AG08396 (cell line): ENCODE measurements around the gene ADH7.

ENCODE experiments used
- DNase-seq: peaks from one replicate; pipeline ENCODE4 v3.0.0; 2012; ENCODE audit warnings: low spot score, mixed read lengths

ADH7 gene

DNA sequence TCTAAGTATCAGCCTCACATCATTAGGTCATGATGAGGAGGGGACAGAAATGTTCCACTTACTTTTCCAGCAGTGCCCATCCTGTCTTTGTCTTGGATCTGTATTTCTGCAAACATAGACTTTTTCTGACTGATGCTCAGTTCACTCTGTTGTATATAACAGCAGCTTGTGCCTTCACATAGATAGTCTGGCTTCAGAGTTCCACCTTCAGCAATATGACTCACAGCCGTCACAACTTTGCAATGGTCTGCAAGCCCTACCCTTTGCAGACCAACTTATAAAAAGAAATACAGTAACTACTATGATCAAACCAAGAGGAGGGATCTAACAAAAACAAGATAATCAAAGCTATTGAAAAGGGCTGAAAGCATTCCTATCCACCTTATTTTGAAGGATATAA, at the start of gene ADH7:
ADH7 (minus strand) TSS at position 189 of the 400 bp plus-strand sequence; CDS start at position 80, 109 bp downstream.
- DNase-seq, result no peak

DNA sequence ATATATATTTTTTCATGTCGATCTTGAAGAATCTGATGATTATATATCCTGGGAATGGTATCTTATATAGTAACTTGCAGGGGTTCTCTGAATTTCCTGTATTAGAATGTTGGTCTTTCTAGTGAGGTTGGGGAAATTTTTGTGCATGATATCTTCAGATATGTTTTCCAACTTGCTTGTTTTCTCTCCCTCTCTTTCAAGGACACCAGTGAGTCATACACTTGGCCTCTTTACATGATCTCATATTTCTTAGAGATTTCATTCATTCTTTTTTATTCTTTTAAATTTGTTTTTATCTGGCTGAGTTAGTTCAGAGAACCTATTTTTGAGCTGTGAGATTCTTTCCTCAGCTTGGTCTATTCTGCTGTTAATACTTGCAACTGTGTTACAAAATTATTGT, 48.5 kb upstream of the ADH7 start:
- no peak for DNase-seq

DNA sequence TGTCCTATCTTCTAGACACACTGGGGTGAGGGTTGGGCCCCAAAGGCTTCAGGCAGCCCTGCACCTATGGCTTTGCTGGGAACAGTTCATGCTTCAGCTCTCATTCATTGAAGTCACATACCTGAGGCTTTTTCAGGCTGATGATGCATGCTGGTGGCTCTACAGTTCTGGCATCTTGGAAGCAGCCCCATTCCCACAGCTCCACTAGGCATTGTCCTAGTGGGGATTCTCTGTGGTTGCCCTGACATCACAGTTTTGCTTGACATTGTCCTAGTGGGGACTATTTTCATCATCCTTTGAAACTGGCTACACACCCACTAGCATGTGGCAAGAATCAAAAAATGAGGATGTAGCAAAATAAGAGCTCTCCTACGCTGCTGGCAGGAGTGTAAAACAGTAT, 38.0 kb upstream of the ADH7 start:
- DNase-seq, result no peak

DNA sequence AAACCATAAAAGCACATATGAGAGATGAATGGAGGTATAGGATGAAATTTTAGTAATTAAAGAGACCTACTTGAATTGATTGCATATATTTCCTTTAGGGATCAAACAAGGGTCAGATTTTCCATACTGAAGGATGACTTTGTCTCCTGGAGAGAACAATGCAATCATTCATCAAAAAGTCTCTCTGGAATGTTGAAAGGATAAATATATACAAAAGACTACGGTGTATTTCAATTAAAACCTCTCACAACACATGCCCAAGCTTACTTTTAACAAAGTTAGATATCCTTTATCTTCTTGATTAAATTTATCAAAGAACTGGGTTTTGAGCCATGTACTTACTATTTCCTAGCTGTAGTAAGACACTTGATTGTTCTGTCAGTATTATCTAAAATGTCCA, 36.8 kb upstream of the ADH7 start:
- DNase-seq, result no peak

DNA sequence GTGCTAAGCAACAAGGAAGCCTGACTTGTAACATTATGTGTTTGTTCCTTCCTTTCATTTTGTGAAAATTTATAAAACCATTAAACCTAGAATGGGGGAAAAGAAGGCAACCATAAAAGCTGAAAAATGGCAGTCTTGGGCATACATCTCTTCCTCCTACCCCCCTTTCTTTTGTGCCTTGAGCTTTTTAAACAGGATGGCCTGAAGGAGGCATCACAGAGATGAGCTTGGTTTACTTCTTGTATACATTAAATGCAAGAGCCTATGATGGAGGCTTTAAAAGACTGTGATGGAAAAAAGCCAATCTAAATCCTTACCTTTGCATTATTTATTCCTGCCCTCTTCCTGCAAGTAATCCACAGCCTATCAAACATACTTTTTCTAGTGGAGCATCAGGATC, 36.2 kb upstream of the ADH7 start:
- DNase-seq, result no peak

DNA sequence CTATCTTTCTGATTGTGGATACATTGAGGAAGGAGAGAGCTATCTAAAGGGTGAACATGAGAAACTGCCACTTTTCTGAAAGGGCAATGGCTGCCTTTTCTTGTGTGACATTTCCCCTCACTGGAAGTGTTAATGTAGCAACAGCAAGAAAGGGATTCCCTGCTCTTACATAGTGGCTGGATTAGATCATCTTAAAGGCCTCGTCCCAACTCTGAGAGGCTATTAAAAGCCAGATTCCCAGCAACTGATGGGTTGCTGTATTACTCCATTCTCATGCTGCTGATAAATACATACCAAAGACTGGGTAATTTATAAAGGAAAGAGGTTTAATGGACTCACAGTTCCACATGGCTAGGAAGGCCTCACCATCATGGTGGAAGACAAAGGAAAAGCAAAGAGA, 33.7 kb upstream of the ADH7 start:
- DNase-seq, result no peak

DNA sequence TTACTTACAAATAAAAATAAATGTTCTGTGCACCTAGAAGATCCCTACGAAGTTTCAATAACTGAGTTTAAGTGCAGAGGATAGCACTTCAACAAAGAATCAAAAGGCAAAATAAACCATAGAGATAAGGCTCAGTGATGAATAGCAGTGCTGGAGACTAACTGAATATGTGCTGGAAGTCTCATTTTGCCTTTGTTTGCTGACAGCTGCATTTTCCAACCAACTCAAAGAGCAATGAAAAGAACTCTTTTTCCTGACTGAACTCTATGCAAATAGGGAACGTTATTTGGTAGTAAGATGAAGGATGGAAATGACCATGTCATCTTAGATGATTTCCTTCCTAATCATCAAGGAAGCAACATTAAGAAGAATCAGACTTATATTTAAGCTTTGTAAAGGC, 32.7 kb upstream of the ADH7 start:
- no peak for DNase-seq

DNA sequence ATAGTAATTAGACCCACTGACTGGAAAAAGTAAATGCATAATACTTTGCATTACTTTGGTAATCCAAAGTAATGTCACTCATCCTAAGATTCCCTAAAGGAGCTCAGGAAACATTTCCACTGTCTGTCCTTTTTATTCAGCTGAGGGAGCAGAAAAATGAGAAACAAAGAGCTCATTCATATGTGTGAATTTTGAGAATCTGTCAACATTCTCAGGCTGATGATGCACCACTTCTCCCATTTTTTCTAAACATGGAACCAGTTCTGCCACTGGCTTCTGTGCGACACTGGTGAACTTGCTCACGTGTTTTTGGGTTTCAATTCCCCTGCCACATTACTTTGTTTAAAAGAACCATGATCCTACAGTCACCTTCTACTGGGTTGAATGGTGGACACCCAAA, 28.4 kb upstream of the ADH7 start:
- DNase-seq, result no peak

DNA sequence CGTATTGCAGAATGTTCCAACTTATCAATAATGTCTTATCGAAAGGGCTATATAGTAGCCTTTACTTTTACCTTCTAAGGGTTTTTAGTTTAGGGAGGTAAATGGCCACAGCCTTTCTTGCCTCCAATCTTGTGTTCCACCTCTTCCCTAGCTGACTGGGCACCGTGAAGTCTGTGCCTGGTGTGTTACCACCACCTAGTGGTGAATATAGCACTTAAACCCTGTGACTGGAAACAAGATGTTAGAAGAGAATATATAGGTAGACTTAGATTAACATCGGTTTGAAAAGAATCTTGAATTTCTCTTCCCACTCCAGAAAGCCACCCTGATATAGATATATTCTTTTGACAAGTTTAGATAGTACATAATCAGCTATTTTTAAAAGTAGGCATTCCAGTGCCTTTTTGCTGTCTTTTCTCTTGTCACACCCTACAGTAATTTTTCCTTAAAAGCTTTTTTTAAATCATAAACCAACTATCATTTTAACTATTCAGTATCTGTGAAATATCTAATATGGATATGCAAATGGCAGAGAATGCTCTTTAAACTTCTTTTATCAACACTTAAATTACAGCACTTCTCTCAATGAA, 27.8 kb upstream of the ADH7 start:
- peak; percentile 73 for DNase-seq

DNA sequence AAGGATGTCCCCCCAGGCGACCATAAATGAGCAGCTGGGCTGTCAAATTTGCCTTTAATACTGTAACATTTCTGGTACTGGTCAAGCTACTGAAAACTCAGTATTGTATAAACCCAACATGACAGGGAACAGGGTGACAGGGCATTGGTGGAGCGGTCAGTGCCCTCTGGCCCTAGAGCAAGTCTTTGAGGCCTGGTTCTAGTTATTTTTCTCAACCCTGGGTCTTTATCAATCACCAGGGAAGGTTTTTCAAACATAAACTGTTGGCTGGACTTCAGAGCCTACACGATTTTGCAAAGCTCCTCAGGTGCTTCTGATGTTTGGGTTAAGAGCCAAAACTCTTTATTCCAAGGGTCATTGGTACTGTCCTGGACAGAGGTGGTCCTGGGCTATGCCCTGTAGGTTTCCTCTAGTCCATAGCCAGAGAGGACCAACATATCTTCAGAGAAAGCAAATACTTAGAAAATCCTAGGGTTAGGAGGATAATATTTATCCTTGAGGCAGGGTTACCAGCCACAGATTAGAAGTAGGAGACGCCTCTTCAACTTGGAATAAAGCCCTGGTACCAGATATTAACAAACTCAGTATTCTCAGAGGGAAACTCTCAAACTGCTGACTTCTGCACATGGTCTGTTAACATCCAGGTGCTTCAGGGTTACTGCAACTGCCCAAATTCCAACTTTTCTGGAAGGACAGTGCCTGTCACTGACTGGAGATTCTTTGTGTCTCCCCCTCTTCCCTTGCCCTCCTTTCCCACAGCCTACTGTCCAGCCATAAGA, 26.7 kb upstream of the ADH7 start:
- no peak for DNase-seq

DNA sequence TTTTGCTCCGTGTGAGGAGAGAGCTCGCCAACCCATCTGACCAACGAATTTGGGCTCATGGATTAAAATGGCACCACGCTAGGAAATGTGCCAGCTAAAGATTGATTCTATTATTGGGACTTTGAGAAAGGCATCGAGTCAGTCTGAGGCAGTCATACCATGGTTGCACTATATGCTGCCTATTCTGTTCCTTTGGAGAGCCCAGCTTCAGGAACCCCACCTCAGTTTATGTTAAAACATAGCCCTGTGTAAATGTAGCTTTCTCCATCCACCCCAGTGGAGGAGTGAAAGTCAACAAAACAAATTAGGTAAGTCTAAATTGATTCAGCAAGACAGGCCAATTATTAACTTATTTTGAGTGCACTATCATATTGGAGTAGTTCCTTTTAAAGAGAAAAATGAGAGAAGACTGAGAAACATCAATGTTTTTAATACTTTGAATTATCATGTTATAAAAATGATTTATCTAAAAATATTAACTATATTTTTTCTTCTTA, 24.5 kb upstream of the ADH7 start:
- no peak for DNase-seq

DNA sequence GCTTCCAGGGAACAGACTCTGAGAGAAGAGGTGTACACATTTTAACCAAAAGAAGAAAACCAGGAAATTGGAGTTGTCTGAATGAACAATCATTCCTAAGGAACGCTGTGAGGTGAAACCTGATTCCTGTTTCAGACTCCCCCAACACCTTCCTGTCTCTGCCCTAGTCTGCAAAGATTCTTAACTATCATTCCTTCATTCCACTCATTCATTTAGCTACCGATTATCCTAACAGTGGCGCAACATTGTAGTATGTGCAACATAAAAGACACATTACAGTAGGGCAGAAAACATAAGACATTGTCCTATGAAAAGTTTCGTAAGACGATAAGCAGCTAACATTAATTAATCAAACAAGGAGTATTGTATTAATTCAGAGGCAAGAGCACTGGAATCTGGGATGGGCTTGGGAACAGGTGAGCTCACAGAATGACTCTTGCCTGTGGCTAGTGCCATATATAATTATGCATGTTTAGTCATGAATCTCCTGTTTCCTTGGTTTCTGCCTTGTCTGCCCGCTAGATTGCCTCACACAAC, 23.8 kb upstream of the ADH7 start:
- no peak for DNase-seq

DNA sequence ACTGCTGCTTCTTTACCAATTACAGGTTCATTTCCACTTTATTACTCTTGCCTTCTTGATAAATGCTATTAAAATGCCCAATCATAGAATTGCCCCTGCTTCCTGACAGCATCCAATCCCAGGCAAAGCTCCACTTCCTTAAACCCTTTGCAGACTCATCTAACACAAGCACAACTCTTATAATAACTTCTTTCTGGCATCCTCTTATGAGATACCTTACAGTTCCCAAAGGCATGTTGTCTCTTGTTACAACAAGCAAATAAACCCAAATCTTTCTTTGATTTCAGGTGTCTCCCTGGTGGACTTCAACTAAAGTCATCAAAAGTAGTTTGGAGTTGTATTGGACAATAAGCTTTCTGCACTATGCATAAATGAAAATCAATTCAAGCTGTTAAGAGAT, 22.5 kb upstream of the ADH7 start:
- no peak for DNase-seq

DNA sequence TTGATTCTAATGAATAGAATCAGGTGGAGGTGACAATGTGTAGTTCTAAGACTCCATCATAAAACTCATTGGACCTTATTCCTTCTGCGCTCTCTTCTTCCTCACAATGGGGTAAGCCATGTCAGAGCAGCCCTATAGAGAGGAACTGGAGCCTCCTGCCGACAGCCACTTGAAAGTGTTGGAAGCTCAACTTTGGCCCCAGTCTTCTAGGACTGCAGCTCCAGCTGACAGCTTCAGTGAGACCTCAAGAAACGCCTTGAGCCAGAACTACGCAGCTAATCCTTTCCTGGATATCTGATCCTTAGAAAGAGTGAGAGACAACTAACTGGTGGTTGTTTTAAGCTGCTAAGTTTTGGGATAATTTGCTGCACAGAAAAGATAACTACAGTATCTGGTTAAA, 22.1 kb upstream of the ADH7 start:
- DNase-seq, result no peak

DNA sequence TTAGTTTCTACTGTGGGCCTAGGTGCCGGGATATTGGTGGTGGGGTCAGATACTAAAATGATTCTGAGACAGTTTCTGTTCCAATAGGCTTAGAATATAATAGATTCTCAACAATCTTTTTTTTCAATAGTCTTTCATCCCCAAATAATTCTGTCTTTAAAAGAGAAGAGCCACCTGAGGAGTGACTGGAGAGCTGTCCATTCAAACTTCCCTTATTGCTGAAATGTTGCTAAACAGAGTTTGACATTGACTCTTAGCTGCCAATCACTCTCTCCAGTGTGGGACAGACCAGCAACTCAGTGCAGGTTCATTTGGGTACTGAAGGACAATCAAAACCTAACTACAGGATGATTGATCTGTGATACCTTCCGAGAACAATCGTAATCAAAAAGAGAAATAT, 12.4 kb upstream of the ADH7 start:
- no peak for DNase-seq

DNA sequence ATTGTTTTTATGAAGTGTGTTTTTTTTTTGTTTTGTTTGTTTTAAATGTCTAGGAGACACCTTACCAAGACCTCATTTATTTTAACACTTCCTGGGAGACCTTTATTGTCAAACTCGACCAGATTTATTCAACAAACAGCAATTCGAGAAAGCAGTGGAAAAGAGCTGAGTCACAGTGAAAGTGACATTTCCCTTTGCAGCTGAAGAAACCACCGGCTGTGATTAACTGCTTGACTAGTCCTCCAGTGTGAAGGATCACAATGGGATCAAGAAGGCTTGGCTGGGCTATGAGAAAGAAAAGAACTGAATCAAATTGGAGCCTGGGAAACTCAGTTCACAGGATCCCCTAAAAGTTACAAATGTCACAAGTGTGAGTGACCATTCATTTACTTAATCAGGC, 11.9 kb upstream of the ADH7 start:
- DNase-seq, result peak; percentile 27

DNA sequence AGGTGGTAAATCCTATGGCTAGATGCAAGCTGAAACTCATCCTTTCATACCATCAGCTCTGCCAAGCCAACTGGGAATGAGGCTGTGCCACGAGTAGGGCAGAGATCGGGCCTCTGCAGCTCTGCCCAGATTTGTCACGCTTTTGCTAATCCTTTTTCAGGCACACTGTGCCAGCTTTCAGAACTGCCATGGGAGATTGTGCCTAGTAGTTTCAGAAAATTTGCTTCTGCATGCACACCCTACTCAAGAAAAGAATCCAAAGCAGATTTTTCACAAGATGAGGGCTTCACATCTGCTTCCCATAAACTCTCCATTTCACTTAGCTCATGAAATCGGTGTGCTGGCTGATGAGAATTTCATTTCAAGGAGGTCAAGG, 3.3 kb upstream of the ADH7 start:
- no peak for DNase-seq

DNA sequence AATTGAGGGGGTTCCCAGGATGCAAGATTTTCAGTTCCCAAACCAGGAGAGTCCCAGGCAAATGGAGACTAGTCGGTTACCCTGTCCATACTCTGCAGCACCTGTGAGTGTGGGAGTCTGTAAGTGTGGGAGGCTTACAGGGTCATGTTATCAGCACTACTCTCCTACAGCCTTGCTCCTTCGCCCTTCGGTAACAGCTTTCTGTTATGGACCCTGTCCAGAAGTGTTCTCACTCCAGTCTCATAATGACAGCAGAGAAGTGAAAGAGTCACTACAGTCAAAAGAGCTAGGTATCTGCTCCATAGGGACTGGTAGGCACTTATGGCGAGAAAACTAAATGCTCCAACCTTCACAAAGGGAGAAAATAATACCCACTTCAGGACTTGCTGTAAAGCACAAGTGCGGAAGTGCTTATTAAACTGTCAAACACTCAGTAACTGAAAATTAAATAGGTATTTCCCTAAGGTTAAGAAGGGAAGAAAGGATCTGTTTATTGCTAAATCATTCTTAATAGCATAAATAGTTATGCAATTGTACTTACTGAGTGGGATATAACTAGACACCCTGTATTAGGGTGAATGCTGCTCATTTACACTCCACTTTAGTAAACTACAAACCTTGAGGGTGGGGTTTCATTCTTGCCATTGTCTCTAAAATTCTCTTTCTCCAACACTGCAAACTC, 2.7 kb upstream of the ADH7 start:
- no peak for DNase-seq

DNA sequence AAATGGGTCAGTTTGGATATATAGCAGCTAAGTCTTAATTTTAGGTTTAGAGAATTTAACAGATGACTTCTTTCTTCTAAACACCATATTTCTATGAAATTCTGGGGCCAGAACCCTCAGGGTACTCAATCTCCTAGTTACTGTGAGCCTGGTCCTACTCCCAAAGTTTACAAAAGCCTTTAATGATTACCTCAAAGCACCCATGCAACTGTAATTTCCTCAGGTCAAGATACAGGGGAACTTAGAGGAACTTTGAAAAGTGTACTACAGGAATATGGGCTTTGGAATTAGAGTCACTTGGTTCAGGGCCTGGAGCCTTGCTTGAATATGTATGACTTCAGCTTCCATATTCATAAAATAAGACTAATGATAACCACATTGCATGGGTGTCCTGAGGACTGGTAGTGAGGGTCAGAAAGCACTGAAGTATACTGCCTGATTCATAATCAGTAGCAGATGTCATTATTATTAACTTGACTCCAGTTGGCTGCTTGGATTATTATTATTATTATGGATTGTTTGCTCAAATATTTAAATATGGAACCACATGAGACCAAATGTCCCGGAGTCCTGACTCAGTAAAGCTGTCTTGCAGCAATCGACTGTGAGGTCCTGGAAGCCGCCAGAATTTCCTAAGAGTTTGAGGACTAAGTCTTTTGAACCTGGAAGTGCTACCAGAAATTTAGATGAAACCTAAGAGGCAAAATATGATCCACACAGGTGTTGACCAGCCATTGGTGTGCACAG, 2.0 kb upstream of the ADH7 start:
- DNase-seq, result no peak

DNA sequence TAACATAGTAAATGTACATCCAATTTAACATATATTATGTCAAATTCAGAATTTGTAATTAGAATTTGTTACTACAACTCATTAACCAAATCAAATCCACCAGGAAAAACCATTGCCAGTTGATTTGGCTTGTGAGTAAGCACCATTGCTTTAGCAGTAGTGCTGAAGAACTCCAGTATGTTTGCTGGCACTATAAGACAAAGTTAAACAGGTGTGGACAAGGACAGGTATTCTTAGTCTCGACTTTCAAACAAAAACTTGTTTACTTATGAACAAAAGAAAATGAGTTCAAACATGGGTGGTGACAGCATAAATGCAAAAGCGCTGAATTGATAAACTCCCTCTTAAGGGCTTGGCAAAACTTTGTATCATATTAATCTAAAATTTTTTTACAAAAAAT, 1.3 kb upstream of the ADH7 start:
- DNase-seq, result no peak

DNA sequence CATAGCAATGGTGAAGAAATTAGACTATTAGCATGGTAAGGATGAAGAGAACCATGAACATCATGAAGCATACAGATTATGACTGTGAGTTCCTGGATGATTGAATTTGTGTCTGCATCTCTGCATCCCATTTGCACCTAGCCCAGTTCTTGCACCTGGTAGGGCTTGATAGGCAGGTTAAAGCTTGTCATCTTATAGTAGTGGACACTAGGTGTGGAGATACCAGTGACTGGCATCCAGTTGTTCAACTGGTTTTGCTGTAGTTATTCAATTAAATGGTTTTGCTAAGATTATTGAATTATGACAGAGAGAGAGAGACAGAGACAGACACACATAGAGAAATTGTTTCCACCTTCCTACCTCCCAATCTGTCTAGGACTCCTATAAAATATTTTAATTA, 5.0 kb downstream of the ADH7 start:
- DNase-seq, result no peak

DNA sequence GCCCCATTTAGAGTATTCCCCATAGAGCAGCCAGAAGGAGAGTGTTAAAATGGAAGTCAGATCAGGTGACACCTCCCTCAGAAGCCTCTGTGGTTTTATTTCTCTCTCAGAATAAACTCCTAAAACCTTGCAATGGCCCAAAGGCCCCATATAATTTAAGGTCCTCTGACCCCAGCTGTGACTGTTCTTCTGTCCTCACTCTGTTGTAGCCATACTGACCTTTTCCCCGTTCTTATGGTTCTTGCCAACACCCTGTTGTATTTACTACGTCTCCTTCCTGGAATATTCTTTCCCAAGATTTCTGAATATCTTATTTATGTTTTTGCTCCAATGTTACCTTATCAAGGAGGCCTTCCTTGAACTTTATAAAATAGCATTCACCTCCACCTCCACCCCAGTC, 18.0 kb downstream of the ADH7 start:
- no peak for DNase-seq
